Adrenal gland (tissue), 5 donors: Measurements from ENCODE around the gene WDR6.

Experiments
- CTCF ChIP-seq, 6 experiments: fragments of 450-650 bp in 4 of 6; fragments of 200-600 bp in 2 of 6; sonication (generic) in 1 of 6; IDR thresholded peaks; 1 replicate in 5 of 6; 2 replicates in 1 of 6; pipeline versions ENCODE4 v1.5.1 to v1.8.0; 2016 to 2021; ENCODE audit warnings: antibody characterized with exemption in 6 of 6, mild to moderate bottlenecking in 2 of 6, moderate library complexity in 1 of 6
- POLR2A ChIP-seq, 2 donors: fragments of 450-650 bp; IDR thresholded peaks; one replicate each; pipeline ENCODE4 v1.6.1; 2017; ENCODE audit warnings: antibody characterized with exemption in 2 of 2, mild to moderate bottlenecking in 2 of 2, moderate library complexity in 1 of 2
- donor health status: DM: no; HTN: no; CAD: no.

- TF ChIP-seq CTCF (IDR thresholded peaks at IDR 0.05) (no peak), POLR2A (IDR thresholded peaks at IDR 0.05) (no peak)
Observed at GRCh38 chr3:49024449-49024848, 17.3 kb downstream of the WDR6 start.
